Measurements from ENCODE around the gene CAND1.

The CAND1 gene

DNA sequence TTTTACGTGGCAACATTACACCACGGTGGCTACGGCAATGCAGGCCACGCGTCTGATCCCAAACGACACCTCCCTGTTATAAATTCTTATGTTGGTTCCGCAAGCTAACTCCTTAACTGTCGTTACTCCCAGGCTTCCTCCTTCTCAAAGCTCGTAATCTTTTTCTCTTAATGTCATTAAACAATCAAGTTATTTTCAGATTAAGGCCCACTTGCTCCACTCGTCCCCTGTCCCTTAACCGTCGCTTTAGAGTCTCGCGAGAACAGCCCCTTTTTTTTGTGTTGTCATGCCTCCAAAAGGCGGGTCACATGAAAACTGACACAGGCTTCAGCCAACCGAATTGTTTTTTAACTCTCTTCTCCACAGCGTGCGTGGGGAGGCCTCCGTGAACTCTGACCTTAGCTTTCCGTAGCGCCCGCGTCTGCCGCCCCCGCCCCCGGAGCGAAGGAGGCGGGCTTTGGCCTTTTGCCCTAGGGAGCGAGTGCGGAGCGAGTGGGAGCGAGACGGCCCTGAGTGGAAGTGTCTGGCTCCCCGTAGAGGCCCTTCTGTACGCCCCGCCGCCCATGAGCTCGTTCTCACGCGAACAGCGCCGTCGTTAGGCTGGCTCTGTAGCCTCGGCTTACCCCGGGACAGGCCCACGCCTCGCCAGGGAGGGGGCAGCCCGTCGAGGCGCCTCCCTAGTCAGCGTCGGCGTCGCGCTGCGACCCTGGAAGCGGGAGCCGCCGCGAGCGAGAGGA is at the start of gene CAND1:
Gene CAND1, plus strand, starts transcription at position 463 of the 737 bp plus-strand sequence. CDS start 360 bp downstream, outside the sequence.
- DNase-seq (ENCODE audit: low read depth in 2 of 2) = peak; percentile 99

DNA sequence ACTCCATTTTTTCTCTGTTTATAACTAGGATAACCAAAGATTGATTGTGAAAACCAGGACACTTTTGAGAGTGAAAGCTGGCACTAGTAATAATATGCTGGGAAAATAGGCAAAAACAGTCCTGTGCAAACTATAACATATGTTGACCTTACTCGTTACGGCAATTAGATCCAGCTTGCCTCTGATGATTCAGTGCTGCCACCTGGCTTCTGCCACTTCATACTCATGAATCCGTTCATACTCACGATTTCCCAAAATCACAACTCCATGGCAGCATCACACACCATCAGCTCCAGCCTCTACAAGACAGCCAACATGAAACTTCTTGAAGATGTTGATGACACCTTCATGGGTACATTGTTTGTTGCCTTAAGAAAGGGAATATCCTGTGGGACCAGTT is 49.1 kb upstream of the CAND1 start:
- DNase-seq (ENCODE audit: low read depth in 2 of 2) = no peak

- DNase-seq (ENCODE audit: low read depth in 2 of 2) = no peak
These were observed 46.9 kb upstream of the CAND1 start for GRCh38 chr12:67222302-67222701.

DNA sequence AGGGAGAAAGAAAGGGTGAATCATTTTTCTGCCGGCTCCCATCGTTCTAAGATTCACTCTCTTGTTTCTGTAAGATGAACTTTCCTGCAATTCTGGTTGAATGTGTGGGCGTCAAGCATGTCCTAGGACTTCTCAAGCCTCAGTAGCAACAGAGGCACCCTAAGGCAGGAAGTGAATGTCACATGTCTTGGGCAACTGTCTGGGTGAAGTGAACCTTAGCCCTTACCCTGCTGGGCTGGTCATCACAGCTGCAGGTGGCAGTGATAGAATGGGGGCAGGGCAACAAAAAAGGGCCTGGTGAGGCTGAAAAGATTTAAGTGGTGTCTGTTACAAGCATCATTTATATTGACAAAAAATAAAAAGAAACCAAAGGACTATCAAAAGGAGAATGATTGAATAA is 45.9 kb upstream of the CAND1 start:
- no peak for DNase-seq (ENCODE audit: low read depth in 2 of 2)

- DNase-seq (ENCODE audit: low read depth in 2 of 2) = no peak
These were observed 31.9 kb upstream of the CAND1 start for GRCh38 chr12:67237231-67237630.

- no peak for DNase-seq (ENCODE audit: low read depth in 2 of 2)
These were observed 30.1 kb upstream of the CAND1 start for GRCh38 chr12:67239061-67239460.

DNA sequence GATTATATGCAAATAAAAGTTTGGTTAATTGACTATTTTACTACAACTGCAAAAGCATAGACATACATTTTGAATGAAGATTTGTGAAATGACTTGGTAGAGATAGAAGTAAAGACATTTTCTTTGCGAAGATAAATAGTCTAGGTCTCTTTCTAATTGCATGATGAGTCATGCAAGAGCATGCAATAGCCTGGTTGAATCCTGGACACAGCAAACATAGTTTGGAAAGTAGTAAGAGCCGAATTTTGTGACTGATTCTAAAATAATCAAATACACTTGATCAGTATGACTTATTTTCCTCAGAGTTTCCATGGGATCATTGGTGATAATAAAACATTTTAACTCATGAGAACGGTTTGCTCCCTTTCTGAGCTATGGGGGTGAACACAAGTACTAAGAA is 27.7 kb upstream of the CAND1 start:
- no peak for DNase-seq (ENCODE audit: low read depth in 2 of 2)

DNA sequence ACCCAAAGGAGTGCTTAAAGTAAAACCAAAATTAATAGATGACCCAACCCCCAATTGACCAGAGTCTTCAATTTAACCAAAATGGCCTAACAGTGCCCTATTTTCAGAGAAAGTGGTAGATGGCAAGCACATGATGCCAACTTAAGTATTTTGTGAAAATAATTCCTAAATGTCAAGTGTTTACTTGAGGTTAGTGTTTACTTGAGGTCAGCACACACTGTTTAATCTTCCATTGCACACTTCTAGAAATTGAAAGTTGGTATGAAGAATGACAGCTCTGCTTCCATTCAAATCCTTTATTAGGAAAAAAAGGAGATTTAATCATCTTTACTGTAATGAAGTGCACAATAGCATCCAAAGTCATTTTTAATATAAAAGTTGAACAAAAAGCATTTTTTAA is 25.9 kb upstream of the CAND1 start:
- no peak for DNase-seq (ENCODE audit: low read depth in 2 of 2)

- no peak for DNase-seq (ENCODE audit: low read depth in 2 of 2)
These were observed 23.6 kb upstream of the CAND1 start for GRCh38 chr12:67245571-67245970.

DNA sequence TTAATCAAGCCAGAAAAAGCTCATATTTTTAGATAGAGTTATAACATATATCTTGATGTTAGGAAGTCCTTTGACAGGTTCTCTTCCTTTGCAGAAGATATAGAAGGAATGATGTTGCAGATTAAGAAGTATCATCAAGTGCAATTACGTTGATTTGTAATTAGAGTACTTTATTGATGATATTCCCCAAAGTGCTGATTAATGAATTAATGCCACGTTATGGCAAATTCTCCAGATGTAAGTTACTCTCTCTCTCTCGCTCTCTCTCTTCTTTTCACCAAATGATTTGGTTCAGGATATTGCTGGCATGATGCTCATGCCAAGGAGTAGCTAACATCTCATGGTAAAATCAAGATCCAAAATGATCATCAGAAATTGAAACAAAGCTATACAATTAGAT is 18.1 kb upstream of the CAND1 start:
- no peak for DNase-seq (ENCODE audit: low read depth in 2 of 2)

DNA sequence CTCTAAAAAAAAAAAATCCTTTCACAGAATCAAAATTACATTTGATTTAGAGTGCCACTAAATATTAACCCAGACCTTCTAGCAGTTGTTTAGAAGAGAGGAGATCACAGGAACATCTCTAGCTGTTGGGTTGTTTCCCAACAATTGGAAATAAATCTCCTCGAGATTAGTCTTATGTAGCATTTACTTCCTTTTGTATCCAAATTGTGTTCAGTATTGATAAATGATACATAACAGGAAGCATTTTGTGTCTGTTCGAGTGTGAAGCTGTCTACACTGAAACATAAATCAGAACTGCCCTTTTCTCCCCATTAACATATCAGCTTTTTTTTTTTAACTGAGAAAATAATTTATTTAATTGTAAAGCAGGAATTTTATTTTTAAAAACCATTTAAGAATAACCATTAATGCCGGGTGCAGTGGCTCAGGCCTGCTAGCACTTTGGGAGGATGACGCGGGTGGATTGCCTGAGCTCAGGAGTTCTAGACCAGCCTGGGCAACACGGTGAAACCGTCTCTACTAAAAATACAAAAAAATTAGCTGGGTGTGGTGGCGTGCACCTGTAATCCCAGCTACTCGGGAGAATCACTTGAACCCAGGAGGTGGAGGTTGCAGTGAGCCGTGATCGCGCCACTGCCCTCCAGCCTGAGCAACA is 14.7 kb upstream of the CAND1 start:
- no peak for DNase-seq (ENCODE audit: low read depth in 2 of 2)

DNA sequence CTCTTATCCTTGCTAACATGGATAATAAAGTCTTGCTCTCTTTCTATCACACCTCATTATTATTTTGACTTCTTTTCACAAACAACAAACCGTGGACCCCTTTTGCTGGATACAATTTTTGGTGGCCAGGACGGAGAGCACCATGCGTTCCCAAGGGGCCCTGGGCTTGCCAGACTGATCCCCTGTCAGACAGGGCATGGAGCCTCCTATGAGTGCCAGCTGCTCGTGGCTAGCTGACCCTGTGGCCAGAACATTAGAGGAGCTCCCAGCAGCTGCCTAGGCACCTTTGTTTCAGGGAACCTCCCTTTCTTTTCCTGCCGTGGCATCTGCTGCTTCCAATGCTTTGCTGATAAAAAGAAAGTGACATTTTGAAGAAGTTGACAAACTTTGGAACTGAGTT is 12.5 kb upstream of the CAND1 start:
- DNase-seq (ENCODE audit: low read depth in 2 of 2) = no peak

GRCh38 chr12:67263471-67263870 is 5.7 kb upstream of the CAND1 start:
- no peak for DNase-seq (ENCODE audit: low read depth in 2 of 2)

DNA sequence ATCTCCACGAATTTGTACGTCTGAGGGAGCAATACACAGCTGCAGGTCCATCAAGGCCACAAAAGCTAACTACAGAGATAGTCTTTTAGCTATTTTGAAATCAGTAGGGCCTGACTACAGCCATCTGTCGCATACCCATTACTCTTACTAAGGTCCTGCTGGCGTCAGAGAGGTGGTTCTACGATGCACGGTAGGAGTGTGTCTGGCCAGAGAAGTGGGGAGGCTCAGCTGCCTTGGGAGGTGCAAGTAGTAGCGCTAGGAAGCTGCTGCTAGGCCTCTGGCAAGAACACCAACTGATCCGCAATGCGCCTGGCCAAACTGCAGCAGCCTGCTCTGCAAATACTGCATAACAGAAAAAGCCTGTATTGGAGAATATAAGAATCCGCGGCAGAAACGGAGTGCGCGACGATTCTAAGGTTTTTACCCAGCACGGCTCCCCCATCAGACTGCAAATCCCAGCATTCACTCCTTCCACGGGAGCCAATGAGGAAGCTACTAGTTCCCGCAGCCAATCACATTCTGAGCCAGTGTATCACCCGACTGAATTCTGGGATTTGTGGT is 743 bp upstream of the CAND1 start:
- DNase-seq (ENCODE audit: low read depth in 2 of 2) = peak; percentile 99

- DNase-seq (ENCODE audit: low read depth in 2 of 2) = no peak
These were observed 745 bp downstream of the CAND1 start for GRCh38 chr12:67269633-67270573.

DNA sequence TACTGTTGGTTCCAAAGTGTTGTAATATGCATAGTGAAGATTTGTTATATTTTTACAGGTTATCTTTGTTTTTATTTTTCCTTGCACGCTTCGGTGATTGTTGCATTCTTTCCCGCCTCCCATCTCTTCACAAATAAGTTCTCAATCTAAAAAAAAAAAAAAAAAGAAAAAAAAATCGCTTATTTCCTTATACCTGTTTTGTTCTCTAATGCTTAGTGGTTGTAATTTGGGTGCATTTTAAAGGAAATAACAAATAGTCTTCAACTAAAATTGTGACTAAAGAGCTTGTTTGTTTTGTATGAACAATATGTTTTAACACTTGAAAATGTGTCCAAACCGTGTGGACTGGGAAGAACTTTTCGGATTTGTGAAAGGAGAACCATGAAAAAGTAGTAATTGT is 1.5 kb downstream of the CAND1 start:
- no peak for DNase-seq (ENCODE audit: low read depth in 2 of 2)

GRCh38 chr12:67271976-67272375 is 2.8 kb downstream of the CAND1 start:
- DNase-seq (ENCODE audit: low read depth in 2 of 2) = peak in 1 of 2 experiments; percentile 9

DNA sequence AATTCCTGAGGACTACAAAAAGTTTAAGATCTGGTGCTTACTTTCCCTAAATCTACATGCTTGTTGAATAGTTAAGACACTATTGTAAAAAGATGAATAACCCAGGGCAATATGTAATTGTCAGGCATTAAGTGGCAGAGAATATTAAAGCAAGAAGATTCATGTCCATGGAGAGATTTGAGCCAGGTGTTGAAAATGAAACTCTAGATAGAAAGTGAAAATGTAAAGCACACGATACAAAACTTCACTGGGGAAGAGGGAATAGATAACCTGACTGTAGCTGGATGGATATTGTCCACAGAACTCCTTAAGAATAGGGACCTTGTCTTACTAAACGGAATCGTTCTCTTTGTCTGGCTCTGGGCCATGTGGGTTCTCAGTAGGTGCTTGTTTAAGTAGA is 5.0 kb downstream of the CAND1 start:
- no peak for DNase-seq (ENCODE audit: low read depth in 2 of 2)

- no peak for DNase-seq (ENCODE audit: low read depth in 2 of 2)
These were observed 6.3 kb downstream of the CAND1 start for GRCh38 chr12:67275380-67275913.

DNA sequence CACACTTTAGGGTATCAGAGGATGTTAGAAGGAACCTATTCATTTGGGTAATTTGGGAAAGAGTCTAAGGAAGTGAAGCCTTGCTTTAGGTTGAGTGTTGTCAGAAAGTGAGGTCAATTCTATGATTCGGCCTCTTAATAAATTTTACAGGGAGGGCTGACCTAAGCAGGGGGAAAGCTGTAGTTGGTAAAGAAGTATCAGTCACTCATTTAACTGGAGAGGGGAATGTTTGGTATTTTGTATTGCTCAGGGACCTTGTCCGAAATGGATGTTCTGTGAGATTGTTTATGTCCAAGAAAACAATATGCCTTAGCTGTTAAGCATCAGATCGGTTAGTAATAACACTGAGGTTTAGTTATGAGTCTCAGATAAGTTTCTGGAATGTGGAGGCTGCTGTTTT is 7.3 kb downstream of the CAND1 start:
- DNase-seq (ENCODE audit: low read depth in 2 of 2) = no peak

DNA sequence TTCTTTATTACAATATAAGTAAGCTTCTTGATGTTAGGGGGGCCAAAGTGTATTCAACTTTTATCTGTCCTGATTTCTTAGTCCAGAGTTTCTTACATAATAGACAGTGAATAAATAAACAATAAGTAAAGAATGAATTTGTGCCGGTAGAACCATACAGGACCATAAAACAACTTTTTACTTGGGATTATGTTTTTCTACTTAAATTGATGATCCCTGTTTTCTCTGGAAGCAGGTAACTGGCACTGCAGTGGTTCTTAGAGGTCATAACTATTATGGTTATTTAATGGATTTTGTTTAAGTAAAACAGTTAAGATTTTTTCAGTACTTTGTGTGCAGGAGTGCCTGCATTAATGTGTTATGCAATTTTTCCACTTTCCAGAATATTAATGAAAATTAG is 10.5 kb downstream of the CAND1 start:
- no peak for DNase-seq (ENCODE audit: low read depth in 2 of 2)

- DNase-seq (ENCODE audit: low read depth in 2 of 2) = no peak
These were observed 10.9 kb downstream of the CAND1 start for GRCh38 chr12:67280088-67280487.

Measured in fibroblast of skin of left biceps (primary cell).